ENCODE results near the gene PASK.
"Not testable (repeated sequence)": the region's sequence is repeated elsewhere in the genome, so short reads cannot be mapped to it uniquely, and the experiment has no call there.

Gene PASK

GRCh38 chr2:241148891-241149674, at the start of gene PASK:
Gene PASK (minus strand): TSS chr2:241149472. CDS start chr2:241143032, 6,440 bp downstream.
- peak; percentile 97 for DNase-seq

- no peak for DNase-seq
These were observed 49.4 kb upstream of the PASK start for GRCh38 chr2:241198381-241199279.

- no peak for DNase-seq
These were observed 48.7 kb upstream of the PASK start for GRCh38 chr2:241197947-241198346.

- DNase-seq = not testable (repeated sequence)
These were observed 48.0 kb upstream of the PASK start for GRCh38 chr2:241197246-241197645.

- DNase-seq = no peak
These were observed 46.3 kb upstream of the PASK start for GRCh38 chr2:241195506-241196130.

- no peak for DNase-seq
These were observed 45.5 kb upstream of the PASK start for GRCh38 chr2:241194811-241195210.

- DNase-seq = no peak
These were observed 44.0 kb upstream of the PASK start for GRCh38 chr2:241193271-241193670.

GRCh38 chr2:241191081-241191480, 41.8 kb upstream of the PASK start:
- DNase-seq = no peak

GRCh38 chr2:241190291-241190981, 41.2 kb upstream of the PASK start:
- no peak for DNase-seq

- DNase-seq = no peak
These were observed 40.6 kb upstream of the PASK start for GRCh38 chr2:241189856-241190201.

GRCh38 chr2:241189093-241189855, 40.0 kb upstream of the PASK start:
- no peak for DNase-seq

GRCh38 chr2:241188361-241189092, 39.3 kb upstream of the PASK start, which contains the start of gene ANO7:
Gene ANO7 (plus strand): TSS chr2:241188677. CDS start chr2:241190064, 1,387 bp downstream.
- peak; percentile 19 for DNase-seq

GRCh38 chr2:241187918-241188234, 38.6 kb upstream of the PASK start:
- no peak for DNase-seq

- peak; percentile 56 for DNase-seq
These were observed 38.0 kb upstream of the PASK start for GRCh38 chr2:241187101-241187917.

GRCh38 chr2:241185961-241186360, 36.7 kb upstream of the PASK start:
- DNase-seq = no peak

GRCh38 chr2:241184901-241185300, 35.6 kb upstream of the PASK start:
- DNase-seq = no peak

- DNase-seq = no peak
These were observed 33.9 kb upstream of the PASK start for GRCh38 chr2:241183221-241183620.

GRCh38 chr2:241182531-241183133, 33.4 kb upstream of the PASK start:
- DNase-seq = no peak

GRCh38 chr2:241182126-241182525, 32.9 kb upstream of the PASK start:
- no peak for DNase-seq

GRCh38 chr2:241180495-241180894, 31.2 kb upstream of the PASK start:
- no peak for DNase-seq
